Epithelial cell of esophagus (primary cell): ENCODE data around the gene SHQ1.
"Not testable (repeated sequence)": the region's sequence is repeated elsewhere in the genome, so short reads cannot be mapped to it uniquely, and the experiment has no call there.

Experiments used
- DNase-seq: peaks from one replicate; pipeline ENCODE4 v3.0.0; 2010; ENCODE audit warnings: low read depth
- H3K4me3 ChIP-seq: 2 replicates; pipeline ENCODE4 v1.5.1; 2011; ENCODE audit warnings: mild to moderate bottlenecking, low read length, control low read depth
- TF ChIP-seq, protein P1 (sequence below): IDR thresholded peaks from 2 replicates; pipeline ENCODE4 v1.5.1; 2011; ENCODE audit warnings: low read depth, mild to moderate bottlenecking, low read length, control low read depth, inconsistent platforms; ENCODE audit not compliant: insufficient read depth; ENCODE audit errors: missing control alignments

The SHQ1 gene

DNA sequence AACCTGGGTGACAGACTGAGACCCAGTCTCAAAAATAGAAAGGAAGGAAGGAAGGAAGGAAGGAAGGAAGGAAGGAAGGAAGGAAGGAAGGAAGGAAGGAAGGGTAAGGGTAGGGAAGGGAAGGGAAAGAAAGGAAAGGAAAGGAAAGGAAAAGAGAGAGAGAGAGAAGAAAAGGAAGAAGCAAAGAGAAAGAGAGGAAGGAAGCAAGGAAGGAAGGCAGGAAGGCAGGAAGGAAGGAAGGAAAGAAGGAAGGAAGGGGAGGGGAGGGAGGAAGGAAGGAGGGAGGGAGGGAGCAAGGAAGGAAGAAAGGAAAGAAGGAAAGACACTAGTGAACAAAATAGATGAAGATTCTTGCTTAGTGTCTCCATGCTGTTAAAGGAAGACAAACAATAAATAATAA, 129.1 kb downstream of the SHQ1 start:
- TF ChIP-seq, protein P1, sequence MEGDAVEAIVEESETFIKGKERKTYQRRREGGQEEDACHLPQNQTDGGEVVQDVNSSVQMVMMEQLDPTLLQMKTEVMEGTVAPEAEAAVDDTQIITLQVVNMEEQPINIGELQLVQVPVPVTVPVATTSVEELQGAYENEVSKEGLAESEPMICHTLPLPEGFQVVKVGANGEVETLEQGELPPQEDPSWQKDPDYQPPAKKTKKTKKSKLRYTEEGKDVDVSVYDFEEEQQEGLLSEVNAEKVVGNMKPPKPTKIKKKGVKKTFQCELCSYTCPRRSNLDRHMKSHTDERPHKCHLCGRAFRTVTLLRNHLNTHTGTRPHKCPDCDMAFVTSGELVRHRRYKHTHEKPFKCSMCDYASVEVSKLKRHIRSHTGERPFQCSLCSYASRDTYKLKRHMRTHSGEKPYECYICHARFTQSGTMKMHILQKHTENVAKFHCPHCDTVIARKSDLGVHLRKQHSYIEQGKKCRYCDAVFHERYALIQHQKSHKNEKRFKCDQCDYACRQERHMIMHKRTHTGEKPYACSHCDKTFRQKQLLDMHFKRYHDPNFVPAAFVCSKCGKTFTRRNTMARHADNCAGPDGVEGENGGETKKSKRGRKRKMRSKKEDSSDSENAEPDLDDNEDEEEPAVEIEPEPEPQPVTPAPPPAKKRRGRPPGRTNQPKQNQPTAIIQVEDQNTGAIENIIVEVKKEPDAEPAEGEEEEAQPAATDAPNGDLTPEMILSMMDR: no peak
- no peak for DNase-seq
- H3K4me3 ChIP-seq: no peak overlapping the region

DNA sequence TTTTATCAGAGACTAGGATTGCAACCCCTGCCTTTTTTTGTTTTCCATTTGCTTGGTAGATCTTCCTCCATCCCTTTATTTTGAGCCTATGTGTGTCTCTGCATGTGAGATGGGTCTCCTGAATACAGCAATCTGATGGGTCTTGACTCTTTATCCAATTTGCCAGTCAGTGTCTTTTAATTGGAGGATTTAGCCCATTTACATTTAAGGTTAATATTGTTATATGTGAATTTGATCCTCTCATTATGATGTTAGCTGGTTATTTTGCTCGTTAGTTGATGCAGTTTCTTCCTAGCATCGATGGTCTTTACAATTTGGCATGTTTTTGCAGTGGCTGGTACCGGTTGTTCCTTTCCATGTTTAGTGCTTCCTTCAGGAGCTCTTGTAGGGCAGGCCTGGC, 134.1 kb downstream of the SHQ1 start:
- not testable (repeated sequence) for H3K4me3 ChIP-seq, DNase-seq

DNA sequence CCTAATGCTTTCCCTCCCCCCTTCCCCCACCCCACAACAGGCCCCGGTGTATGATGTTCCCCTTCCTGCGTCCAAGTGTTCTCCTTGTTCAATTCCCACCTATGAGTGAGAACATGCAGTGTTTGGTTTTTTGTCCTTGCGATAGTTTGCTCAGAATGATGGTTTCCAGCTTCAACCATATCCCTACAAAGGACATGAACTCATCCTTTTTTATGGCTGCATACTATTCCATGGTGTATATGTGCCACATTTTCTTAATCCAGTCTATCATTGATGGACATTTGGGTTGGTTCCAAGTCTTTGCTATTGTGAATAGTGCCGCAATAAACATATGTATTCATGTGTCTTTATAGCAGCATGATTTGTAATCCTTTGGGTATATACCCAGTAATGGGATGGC, 137.8 kb downstream of the SHQ1 start:
- DNase-seq, H3K4me3 ChIP-seq: not testable (repeated sequence)

DNA sequence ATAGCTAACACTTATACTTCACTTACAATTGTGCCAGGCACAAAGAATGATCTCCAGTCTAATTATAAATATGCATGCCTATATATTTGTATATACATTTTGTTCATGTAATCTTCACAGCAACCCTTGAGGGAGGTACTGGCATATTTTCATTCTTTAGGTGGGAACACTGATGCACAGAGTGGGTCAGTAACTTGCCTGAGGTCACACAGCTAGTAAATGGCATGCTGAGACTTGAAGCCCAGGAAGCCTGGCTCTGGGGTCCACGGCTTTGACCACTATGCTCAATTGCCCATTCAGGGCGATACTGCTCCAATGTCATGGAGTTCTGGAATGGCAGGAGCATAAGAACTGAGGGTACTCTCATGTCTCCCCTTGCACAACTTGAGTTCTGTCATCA, 139.8 kb downstream of the SHQ1 start:
- no peak overlapping the region for H3K4me3 ChIP-seq
- no peak for DNase-seq
- TF ChIP-seq, protein P1: no peak

DNA sequence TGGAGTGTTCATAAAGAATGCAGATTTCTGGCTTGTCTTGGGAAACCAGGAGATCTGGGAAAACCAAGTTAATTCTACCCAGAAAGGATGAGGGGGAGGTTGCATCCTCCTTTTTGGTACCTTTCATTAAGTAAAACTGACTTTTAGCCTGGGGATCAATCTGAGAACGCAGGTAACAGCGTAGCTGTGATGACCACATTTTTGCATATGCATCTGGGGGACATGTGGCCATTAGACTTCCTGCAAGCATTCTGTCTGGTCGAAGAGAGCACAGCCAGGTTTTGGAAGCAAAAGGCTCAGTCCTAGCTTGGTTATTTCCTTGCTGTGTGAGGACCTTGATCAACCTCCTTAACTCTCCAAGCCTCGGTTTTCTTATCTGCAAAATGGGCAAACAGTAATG, 145.2 kb downstream of the SHQ1 start:
- H3K4me3 ChIP-seq: no peak overlapping the region
- DNase-seq: no peak
- TF ChIP-seq, protein P1: no peak

DNA sequence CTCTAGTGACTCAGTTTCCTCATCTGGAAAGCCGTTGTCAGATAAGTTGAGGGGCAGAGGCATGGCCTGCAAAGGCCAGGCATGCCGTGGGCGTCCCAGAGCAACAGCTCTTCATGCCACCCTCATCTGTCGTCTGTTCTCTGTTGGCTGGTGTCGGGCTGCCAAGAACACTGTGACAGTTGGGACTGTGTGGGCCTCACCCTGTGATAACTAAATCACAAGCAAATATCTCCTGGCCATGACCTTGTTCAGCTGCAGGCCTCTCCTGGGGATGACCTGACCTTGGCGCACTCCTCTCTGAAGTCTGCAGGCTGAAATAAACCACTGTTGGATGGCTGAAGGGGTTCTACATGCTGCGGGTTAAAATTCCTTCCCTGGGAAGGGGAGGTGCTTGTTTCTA, 145.9 kb downstream of the SHQ1 start:
- H3K4me3 ChIP-seq: no peak overlapping the region
- TF ChIP-seq, protein P1: no peak
- no peak for DNase-seq

DNA sequence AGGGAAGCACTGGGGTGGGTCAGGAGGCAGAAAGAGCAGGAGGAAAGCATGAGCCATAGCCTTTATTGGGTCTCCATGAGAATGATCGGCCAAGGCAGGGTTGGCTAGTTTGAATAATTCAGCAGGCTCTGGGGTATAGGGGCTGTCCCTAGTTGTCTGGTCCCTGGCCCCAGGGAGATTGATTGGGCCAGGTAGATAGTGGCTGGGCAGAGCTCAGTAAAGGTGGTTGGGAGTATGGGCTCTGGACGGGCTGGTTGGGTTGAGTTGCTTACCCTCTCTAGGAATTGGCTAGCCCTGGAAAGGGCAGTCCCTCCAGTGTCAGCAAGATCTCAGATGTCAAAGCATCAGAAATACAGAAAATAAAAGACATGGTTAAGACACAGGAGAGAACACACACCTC, 148.1 kb downstream of the SHQ1 start:
- TF ChIP-seq, protein P1: no peak
- no peak for DNase-seq
- no peak overlapping the region for H3K4me3 ChIP-seq

DNA sequence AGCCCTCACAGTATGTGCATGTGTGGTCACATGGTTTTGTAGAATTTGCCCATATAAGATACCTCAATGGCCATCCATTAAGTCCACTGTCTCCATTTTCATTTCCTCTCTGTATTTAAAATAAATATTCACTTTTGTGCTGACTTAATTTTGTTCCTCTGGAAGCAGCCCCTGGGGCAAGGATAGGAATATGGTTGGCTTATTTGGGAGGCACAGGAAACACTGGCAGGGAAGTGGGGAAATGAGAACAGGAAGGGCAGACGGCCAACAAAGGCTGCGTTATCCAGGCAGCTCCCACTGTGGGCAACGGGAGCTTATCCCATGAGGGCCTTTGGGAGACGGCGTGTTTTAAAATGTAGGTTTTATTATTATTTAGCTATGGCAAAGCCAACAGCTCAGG, 148.6 kb downstream of the SHQ1 start:
- no peak for DNase-seq
- H3K4me3 ChIP-seq: no peak overlapping the region
- TF ChIP-seq, protein P1: no peak
